Measurements from ENCODE around the gene ASTN2.

DNA sequence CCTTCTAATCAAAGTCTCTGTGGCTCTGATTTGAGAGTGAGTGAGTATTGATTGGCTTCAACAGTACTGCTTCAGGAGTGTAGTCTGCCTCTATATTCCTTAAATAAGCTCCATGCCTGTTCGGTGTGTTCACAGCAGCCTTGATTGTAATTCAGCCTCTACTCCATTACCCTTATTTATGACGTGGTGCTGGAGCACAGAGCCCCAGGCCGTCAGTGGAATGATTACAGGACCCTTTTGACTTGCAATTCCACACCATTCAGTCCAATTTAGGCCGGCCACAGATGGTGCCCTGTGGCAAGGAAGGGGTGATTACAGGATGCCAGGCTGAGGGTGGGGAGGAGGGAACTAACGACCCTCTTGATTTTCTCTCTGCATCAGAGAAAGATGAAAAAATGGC lies 110.3 kb downstream of the ASTN2 start:
- TF ChIP-seq, protein P1, sequence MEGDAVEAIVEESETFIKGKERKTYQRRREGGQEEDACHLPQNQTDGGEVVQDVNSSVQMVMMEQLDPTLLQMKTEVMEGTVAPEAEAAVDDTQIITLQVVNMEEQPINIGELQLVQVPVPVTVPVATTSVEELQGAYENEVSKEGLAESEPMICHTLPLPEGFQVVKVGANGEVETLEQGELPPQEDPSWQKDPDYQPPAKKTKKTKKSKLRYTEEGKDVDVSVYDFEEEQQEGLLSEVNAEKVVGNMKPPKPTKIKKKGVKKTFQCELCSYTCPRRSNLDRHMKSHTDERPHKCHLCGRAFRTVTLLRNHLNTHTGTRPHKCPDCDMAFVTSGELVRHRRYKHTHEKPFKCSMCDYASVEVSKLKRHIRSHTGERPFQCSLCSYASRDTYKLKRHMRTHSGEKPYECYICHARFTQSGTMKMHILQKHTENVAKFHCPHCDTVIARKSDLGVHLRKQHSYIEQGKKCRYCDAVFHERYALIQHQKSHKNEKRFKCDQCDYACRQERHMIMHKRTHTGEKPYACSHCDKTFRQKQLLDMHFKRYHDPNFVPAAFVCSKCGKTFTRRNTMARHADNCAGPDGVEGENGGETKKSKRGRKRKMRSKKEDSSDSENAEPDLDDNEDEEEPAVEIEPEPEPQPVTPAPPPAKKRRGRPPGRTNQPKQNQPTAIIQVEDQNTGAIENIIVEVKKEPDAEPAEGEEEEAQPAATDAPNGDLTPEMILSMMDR (IDR thresholded peaks at IDR 0.05 in 2 of 3, conservative IDR thresholded peaks at IDR 0.05 in 1 of 3; ENCODE audit: control insufficient read depth in 2 of 3, extremely low read depth in 1 of 3, insufficient read depth in 1 of 3, low read depth in 3 of 3, low read length in 3 of 3) = no peak
- TF ChIP-seq, protein P2, sequence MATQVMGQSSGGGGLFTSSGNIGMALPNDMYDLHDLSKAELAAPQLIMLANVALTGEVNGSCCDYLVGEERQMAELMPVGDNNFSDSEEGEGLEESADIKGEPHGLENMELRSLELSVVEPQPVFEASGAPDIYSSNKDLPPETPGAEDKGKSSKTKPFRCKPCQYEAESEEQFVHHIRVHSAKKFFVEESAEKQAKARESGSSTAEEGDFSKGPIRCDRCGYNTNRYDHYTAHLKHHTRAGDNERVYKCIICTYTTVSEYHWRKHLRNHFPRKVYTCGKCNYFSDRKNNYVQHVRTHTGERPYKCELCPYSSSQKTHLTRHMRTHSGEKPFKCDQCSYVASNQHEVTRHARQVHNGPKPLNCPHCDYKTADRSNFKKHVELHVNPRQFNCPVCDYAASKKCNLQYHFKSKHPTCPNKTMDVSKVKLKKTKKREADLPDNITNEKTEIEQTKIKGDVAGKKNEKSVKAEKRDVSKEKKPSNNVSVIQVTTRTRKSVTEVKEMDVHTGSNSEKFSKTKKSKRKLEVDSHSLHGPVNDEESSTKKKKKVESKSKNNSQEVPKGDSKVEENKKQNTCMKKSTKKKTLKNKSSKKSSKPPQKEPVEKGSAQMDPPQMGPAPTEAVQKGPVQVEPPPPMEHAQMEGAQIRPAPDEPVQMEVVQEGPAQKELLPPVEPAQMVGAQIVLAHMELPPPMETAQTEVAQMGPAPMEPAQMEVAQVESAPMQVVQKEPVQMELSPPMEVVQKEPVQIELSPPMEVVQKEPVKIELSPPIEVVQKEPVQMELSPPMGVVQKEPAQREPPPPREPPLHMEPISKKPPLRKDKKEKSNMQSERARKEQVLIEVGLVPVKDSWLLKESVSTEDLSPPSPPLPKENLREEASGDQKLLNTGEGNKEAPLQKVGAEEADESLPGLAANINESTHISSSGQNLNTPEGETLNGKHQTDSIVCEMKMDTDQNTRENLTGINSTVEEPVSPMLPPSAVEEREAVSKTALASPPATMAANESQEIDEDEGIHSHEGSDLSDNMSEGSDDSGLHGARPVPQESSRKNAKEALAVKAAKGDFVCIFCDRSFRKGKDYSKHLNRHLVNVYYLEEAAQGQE (IDR thresholded peaks at IDR 0.05; ENCODE audit: low read depth, low read length) = no peak
- TF ChIP-seq CREM (IDR thresholded peaks at IDR 0.05; ENCODE audit: low read depth) = no peak
- TF ChIP-seq POLR2A (IDR thresholded peaks at IDR 0.05; ENCODE audit: low read depth, low read length) = no peak
